SK-N-SH treated with all-trans-retinoic acid at 6 μM for 48 hours (cell line): ENCODE results near the gene AP3S2.
"Not testable (repeated sequence)": the region's sequence is repeated elsewhere in the genome, so short reads cannot be mapped to it uniquely, and the experiment has no call there.

Experiments
- ARNTL ChIP-seq: fragments of 450-650 bp; formaldehyde crosslinking; IDR thresholded peaks from 2 replicates; pipeline ENCODE4 v1.5.0; 2020; ENCODE audit warnings: low read depth, mild to moderate bottlenecking, moderate library complexity, borderline replicate concordance
- CSDC2 ChIP-seq: fragments of 250-450 bp; sonication (Bioruptor Pico); IDR thresholded peaks from 2 replicates; pipeline ENCODE4 v1.5.0; 2020; ENCODE audit warnings: mild to moderate bottlenecking, moderate library complexity
- OSR1 ChIP-seq: fragments of 250-450 bp; sonication (Bioruptor Pico); IDR thresholded peaks from 2 replicates; pipeline ENCODE4 v1.8.0; 2022; ENCODE audit warnings: moderate library complexity, mild to moderate bottlenecking, inconsistent platforms
- ZFP3 ChIP-seq: fragments of 250-450 bp; sonication (Bioruptor Pico); IDR thresholded peaks from 2 replicates; pipeline ENCODE4 v1.5.0; 2020; ENCODE audit warnings: mild to moderate bottlenecking, moderate library complexity
- ZFP30 ChIP-seq: fragments of 450-650 bp; formaldehyde crosslinking; IDR thresholded peaks from 2 replicates; pipeline ENCODE4 v1.5.0; 2022; ENCODE audit warnings: mild to moderate bottlenecking, moderate library complexity
- ZNF565 ChIP-seq: fragments of 450-650 bp; formaldehyde crosslinking; conservative IDR thresholded peaks from 2 replicates; pipeline ENCODE4 v1.5.0; 2020; ENCODE audit warnings: low read depth, mild to moderate bottlenecking, moderate library complexity
- ZNF8 ChIP-seq: fragments of 450-650 bp; formaldehyde crosslinking; IDR thresholded peaks from 2 replicates; pipeline ENCODE4 v1.5.0; 2020; ENCODE audit warnings: mild to moderate bottlenecking, moderate library complexity
- TF ChIP-seq, protein P1 (sequence below): fragments of 250-450 bp; sonication (Bioruptor Pico); IDR thresholded peaks from 2 replicates; pipeline ENCODE4 v1.8.0; 2020; ENCODE audit warnings: mild to moderate bottlenecking, moderate library complexity, borderline replicate concordance

- not testable (repeated sequence) for TF ChIP-seq ZFP30 (CRISPR knock-in tag); ZNF8; OSR1 (CRISPR knock-in tag); ZFP3 (CRISPR knock-in tag); CSDC2; ARNTL; ZNF565 (CRISPR knock-in tag)
- TF ChIP-seq, protein P1, sequence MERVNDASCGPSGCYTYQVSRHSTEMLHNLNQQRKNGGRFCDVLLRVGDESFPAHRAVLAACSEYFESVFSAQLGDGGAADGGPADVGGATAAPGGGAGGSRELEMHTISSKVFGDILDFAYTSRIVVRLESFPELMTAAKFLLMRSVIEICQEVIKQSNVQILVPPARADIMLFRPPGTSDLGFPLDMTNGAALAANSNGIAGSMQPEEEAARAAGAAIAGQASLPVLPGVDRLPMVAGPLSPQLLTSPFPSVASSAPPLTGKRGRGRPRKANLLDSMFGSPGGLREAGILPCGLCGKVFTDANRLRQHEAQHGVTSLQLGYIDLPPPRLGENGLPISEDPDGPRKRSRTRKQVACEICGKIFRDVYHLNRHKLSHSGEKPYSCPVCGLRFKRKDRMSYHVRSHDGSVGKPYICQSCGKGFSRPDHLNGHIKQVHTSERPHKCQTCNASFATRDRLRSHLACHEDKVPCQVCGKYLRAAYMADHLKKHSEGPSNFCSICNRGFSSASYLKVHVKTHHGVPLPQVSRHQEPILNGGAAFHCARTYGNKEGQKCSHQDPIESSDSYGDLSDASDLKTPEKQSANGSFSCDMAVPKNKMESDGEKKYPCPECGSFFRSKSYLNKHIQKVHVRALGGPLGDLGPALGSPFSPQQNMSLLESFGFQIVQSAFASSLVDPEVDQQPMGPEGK (CRISPR knock-in tag), result not testable (repeated sequence)
Measured at GRCh38 chr15:89869490-89869889, 24.3 kb downstream of the AP3S2 start.
